NCI-H146 treated with DMSO at 0.1 percent for 48 hours (cell line): ENCODE results near the gene NDUFA5.
A peak's percentile ranks its signal among the peaks of the same experiment; 100 is the strongest.

ENCODE experiments used
- DNase-seq: peaks from one replicate; lab custom pipeline; 2025; ENCODE audit not compliant: unreplicated experiment; lab: John Stamatoyannopoulos, UW

The NDUFA5 gene

DNA sequence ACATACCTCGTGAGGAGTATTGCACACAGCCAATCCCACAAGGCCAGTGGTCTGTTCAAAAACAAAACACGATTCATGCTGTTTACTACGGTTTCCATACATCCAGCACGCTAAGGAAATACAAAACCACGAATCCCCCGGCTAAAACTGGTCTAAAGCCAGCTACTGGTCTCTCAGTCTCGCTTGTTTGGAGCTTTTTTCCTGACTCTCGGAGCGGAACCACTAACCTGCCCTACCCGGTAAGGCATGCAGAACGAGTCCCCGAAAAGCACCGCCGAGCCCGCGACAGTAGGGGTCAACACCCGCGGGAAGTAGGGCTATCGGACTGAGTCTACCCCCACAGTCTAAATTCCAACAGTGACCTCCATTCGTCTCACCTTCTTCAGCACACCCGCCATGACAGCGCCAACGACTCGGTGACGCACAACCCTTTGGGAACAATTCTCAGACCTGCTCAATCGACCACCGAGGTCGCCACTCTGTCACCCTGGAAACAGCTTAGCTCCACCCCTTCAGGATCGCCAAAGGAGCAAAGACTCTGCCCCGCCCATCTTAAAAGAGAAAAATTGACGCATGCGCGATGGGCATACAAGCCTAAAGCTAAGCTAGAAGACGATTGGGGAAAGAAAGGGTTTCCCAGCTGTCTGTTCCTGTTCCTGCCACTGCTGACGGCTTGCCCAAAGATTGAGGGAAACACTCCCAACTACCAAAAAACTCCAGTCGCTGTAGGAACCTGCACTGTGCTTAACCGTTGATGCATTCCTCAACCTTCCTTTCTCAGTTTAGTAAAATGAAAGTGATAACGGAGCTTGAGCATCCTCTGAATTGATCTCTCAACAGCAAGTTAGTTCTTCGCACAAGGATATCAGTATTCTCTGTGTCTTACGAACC is at the start of gene NDUFA5:
NDUFA5 (minus strand) TSS at position 421 of the 891 bp plus-strand sequence; CDS start at position 398, 23 bp downstream.
- peak; percentile 98 for DNase-seq

GRCh38 chr7:123604739-123605138 is 47.1 kb upstream of the NDUFA5 start:
- DNase-seq, result no peak

DNA sequence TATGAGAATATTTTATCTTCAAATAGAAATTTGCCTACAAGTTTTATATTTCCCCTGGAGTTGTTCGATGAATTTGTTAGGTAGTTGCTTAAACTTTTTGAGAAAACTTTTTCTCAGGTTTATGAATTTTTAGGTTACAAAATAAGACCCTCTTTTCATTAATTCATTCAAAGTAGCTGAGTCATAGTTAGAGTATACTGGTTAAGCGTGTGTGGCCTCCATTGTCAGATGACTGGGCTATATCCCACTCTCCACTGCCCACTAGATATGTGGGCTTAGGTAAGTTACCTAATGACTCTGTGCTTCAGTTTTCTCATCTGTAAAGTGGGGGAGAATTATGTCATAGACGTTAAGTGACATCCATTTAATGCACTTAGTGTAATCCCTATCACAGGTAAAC is 45.0 kb upstream of the NDUFA5 start:
- no peak for DNase-seq

GRCh38 chr7:123601530-123601929 is 43.9 kb upstream of the NDUFA5 start, which contains the start of gene ASB15:
Gene ASB15, plus strand, starts transcription at chr7:123601821. Its CDS starts 12,682 bp downstream, at chr7:123614503.
- DNase-seq, result no peak

DNA sequence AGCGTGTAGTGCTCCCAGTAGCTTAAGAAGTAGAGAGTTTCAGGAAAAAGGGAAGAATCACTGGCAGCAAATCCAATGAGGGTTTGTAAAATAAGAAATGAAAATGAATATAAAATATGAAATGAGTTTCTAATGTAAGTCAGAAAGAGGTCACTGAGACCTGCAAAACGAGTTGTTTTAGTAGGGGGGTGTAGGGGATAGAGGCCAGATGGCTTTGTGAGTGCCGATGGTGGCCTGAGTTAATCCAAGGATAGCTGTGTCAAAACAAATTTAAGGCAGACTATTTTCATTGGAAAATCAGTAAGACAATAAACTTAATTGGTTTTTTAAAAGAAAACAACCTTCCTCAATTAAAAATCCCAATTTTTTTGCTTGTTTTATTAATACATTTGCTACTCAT is 43.3 kb upstream of the NDUFA5 start:
- DNase-seq, result no peak

DNA sequence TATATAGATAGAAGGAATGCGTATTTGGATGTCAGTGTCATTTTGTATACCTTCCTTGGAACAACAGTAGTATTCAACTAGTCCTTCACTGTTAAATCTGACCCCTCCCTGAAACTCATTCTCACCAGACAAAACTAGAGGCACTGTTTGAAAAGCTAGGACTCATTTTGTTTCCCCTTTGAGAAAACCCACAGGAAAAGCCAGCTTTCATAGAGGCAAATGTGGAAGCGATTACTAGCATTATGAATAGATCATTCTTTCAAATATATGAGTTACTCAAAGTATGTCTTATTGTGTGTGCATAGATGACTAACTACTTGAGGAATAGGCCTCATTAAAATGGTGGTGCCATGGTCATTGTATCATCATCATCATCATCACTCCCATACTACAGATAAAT is 42.1 kb upstream of the NDUFA5 start:
- no peak for DNase-seq

DNA sequence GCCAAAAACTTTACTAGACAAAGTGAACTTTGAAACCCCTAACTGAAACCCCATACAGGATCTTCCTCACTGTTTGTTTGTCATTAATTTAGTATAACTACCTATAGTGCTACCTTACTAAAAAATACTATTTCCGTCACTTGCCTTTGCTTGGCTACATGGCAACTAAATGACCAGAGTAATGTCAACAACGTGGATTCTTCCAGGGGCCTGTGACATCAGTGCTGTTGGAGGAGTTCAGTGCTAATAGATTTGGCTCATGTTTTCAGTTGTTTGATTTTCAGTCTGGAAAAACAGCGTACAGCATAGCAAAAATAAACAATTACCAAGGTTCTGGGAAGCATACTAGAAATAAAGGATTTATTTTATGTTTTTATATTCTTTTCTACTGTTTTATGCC is 41.0 kb upstream of the NDUFA5 start:
- no peak for DNase-seq

- DNase-seq, result peak; percentile 84
These were observed 37.2 kb upstream of the NDUFA5 start for GRCh38 chr7:123594813-123595241.

- no peak for DNase-seq
These were observed 30.8 kb upstream of the NDUFA5 start for GRCh38 chr7:123588376-123588775.

DNA sequence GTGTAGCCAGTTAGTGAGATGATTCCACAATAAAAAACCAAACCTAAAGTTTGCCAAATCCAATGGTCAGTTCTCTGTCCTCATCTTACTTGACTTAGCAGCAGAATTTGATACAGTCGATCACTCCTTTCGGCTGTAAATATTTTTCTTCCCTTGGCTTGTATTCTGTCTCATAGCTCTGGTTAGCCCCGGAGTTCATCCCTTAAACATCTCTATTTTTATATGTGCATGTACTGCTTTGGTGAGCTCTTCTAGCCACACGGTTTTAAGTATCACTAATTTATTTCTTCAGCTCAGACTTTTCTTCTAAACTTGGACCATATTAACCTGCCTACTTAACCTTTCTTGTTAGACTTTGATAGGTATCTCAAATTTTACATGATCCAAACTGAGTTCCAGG is 26.2 kb upstream of the NDUFA5 start:
- no peak for DNase-seq

GRCh38 chr7:123581162-123581459 is 23.5 kb upstream of the NDUFA5 start:
- DNase-seq, result no peak

DNA sequence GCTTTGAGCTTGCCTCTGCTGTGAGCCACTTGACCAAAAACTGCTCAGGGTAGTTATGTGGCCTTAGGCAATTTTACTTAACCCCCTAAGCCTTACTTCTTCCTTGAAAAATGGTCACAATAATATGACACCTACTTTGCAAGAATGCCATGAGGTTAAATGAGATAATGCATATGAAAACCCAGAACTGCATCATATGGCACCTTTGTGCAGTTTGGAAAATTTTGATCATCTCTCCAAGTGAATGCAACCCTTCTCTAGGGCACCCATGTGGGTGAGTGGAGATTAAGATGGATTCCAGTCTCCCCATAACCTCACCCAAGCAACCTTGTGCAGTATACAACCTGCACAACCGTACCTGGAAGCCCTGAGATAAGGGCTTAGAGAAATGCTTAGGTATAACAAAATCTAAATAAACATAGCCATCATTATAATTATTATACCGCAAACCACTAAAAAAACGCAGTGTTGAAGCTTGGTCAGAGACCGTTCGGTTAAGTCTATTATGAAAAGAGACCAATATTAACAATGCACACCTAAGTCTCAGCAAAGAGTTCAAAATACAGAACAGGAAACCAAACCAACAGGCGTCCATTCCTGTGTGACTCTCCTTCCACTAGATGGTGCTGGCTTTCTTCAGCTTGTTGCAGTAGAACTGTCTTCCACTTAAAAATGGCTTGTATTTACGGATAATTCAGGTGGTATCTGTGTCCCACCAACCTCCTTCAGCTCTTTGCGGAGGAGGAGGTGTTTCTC is 23.0 kb upstream of the NDUFA5 start:
- DNase-seq, result peak; percentile 65

DNA sequence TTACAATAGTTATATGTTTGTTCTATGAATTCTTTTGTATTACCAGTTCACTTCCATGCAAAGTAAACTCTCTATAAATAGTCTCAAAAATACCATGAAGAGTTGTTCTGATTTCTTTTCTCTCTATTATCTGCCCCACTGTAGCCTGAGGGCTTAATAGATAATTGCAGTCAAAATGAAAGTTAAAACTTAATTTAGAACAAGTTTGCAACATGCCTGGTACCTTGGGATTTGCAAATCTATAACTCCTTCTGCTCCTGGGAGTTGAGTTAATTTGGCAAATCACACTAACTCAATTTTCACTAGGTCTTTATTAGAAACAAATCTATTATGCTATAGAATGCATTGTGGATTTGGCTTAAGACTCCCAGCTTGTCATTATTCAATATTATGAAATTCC is 21.8 kb upstream of the NDUFA5 start:
- no peak for DNase-seq

DNA sequence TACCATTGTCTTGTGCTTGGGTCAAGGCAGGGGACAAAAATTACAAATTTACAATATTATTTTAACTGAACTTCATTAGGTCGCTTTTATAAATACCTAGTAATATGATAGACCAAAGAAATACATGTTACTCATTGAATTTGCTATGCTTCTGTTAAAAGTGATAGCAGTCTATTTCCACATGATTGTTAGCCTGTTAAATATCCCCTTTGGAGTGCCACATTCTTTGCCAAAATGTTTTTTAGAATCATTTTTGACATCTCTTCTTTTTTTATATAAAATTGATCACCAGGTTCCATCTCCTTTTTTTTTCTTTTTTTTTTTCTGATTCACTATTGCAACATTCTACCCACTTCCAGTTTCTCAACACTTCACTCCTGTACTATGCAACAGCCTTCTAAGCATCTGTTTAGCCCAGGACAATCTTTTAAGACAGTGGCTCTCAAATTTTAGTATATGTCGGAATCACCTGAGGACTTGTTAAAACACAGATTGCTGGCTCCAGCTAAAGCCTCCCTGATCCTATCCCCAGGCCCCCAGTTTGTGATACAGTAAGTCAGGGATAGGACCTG is 16.4 kb upstream of the NDUFA5 start:
- DNase-seq, result no peak

DNA sequence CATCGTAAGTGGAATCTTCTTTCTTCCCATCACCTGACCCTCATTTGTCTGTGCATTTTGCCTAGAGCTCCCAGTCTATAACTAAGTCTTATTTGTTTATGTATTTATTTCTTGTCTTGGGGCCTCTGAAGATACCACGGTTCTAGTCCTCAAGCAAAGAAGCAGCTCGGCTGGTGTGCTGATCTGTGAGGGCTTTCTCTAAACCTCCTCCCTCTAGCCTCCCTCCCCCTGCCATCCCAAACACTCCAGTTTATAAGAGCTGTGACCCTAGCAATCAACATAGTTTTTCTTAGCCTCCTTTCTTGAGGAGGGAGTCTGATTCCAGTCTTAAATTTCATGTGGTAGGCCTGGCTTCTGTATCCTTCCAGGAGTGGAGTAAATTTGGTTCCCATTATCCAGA is 15.7 kb upstream of the NDUFA5 start:
- no peak for DNase-seq

GRCh38 chr7:123571684-123572083 is 14.1 kb upstream of the NDUFA5 start:
- no peak for DNase-seq

DNA sequence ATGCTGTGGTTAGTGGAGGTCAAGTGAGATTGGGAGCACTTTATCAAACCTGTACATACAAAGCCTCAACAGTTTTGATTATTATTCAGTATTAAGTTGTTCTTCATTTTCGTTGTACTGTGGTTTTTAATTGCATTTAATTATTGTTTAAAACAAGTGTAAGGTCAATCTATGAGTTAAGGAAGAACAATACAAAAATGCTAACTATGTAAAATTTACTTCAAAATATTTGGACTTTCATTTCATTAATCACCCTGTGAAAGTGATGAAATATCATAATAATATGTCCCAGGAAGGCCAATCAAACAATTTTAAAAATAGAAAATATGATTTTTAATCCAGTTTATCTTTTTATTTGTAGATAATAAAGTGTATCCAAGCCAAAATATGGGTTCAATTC is 13.6 kb upstream of the NDUFA5 start:
- no peak for DNase-seq

DNA sequence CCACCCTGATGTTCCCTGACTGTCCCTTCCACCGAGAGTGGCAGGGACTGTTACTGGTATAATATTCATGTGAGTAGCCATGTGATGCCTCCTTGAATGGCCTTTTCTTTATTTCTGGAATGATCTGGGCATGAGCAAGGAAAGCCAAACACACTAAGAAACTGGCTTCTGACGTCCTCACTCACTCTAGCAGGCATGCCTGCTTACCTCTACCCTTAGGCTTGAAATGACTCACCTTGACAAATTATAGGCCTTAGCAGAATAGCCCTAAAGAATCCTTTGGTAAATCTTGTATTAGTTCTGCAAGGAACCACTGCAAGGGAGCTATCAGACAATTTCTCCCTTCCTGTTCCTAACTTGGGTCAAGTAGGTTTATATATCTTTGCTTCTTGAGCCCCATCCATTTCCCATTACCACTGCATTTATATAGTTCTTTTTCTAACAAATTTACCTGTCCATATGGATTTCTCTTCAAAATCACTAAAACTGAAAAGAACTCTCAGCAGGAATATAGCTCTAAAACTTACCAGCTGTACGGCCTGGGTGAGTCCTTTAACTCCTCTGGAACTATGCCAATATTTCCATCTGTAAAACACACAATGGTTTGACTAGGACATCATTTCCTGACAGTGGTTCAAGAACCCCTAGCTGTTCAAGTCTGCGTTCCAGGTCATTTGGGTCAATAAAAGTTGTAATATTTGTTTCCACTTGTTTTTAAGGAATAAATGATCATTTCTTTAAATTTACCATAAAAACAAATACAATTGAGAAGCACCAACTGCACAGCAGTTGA is 13.0 kb upstream of the NDUFA5 start:
- DNase-seq, result no peak

DNA sequence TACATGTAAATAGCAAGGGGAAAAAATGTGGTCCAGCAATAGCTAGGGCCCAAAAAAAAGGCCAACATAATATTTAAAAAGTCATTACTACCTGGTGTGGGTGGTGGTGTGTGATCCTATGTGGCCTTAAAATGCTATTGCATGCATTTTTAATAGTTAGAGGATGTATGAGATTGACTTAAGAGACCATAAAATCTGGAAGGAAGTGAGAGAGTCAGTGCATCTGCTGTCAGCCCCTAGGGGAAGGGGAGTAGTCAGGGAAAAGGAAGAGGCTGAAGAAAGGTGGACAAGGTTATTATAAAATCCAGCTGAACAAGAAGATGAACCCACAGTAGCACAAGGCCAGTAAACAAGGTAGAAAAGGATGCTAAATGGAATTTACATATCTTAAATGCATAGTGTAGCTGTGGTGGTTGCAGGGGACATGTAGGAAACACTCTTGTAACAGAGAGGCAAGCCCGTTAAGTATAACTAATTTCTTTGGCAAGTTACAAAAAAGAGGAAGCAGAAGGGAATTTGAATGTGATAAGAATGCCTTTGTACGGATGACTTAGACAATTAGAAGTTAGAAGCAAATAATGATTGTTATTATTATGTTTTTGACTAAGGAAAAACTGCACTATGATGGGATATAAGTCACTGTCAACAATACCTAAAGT is 11.9 kb upstream of the NDUFA5 start:
- DNase-seq, result no peak

DNA sequence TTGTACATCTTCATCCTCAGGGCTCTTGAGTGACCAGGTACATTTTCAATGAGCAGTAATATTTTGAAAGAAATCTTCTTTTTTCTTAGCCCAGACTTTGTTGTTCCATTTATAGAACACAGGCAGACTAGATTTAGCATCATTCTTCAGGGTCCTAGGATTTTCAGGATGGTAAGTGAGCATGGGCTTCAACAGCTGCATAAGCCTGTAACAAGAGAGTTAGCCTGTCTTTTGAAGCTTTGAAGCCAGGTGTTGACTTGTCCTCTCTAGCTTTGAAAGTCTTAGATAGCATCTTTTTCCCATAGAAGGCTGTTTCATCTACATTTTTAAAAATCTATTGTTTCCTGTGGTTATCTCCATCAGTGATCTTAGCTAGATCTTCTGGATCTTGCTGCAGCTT is 4.5 kb upstream of the NDUFA5 start:
- DNase-seq, result no peak
